Esophagus mucosa (tissue), 1 donor: Measurements from ENCODE around the gene KRT77. TPM values are rescaled to one million over a fixed set of nuclear protein-coding genes. Genes with fewer than 3 reads are reported as not detected.
A peak's percentile ranks its signal among the peaks of the same experiment; 100 is the strongest.

Source experiments
- ATAC-seq: fragments of 200-7000 bp; cut with Tn5 transposase; one replicate; pipeline ENCODE4 v1.9.1; 2020
- total RNA-seq: library from RNA; stranded (reverse); gene quantifications from one replicate; pipeline ENCODE4 v1.2.4, GENCODE V29; 2023
- donor health status: DM: yes; HTN: yes; CAD: no.

KRT77 gene
- total RNA-seq, 1 donor from 2014 or later: not detected

DNA sequence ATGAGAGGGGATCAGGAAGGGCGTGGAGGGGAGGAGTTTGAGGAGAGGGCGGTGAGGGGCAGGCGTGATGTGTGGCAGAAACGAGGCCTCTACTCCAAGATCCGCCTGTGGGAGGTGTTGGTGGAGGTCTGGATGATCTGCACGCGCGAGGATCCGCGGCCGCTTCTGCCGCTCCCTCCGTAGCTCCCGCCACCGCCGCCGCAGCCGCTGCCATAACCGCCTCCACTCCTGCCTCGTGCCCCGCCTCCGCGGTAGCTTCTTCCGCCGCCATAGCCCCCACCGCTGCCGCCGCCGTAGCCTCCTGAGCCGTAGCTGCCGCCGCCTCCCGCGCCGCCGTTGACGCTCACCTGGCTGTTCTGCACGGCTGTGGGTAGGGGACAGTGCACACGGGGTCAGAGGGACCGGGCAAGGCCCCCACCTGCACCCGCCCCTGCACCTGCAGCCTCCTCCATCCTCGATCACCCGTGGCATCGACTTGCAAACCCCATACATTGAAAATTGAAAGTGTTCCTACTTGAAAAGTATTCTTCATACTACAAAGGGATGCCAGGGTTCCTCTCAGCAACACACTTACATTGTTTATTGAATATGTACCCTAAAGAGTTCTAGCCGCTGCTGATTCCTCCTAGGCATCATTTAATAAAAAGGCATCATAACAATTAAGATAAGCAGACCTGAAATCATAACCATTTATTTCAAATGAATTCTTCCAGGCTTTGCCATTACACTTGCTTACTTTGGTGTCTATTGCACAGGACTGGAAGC is 12.1 kb downstream of the KRT77 start:
- no peak for ATAC-seq

DNA sequence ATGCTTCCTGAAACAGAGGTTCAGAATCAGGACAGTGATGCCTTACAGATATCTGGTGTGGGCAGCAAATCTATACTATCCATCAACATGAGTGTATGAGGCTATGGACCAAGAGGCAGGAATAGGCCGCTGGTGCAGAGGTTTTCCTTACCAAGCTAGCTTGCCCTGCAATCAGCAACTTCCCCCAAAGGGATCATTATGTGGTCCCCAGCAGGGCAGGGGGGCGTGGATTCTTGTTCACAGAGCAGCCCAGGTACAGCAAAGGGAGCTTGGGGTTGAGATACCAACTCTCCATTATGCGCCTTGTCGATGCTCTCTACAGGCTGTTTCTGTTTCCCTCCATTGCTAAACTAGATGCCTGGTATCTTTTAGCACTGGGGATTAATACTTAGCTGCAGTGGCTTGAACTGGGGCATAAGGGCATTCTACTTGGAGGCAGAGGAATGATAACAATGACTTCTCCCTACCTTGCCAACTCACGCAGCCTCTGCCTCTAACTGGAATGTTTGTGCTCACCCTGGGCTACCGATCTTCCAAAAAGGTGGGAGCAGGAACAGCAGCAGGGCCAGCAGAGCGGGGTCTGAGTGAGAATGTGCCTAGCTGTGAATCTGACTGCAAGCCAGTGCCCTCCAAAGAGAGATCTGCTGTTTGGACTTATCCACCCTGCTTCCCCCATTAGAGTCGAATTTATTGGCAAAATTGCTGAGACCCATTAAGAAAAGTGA is 12.8 kb downstream of the KRT77 start:
- no peak for ATAC-seq

- no peak for ATAC-seq
These were observed 13.4 kb downstream of the KRT77 start for GRCh38 chr12:52689936-52690335.

- ATAC-seq: no peak
These were observed 14.1 kb downstream of the KRT77 start for GRCh38 chr12:52689239-52689638.

GRCh38 chr12:52688481-52688880 is 14.8 kb downstream of the KRT77 start:
- ATAC-seq: no peak

DNA sequence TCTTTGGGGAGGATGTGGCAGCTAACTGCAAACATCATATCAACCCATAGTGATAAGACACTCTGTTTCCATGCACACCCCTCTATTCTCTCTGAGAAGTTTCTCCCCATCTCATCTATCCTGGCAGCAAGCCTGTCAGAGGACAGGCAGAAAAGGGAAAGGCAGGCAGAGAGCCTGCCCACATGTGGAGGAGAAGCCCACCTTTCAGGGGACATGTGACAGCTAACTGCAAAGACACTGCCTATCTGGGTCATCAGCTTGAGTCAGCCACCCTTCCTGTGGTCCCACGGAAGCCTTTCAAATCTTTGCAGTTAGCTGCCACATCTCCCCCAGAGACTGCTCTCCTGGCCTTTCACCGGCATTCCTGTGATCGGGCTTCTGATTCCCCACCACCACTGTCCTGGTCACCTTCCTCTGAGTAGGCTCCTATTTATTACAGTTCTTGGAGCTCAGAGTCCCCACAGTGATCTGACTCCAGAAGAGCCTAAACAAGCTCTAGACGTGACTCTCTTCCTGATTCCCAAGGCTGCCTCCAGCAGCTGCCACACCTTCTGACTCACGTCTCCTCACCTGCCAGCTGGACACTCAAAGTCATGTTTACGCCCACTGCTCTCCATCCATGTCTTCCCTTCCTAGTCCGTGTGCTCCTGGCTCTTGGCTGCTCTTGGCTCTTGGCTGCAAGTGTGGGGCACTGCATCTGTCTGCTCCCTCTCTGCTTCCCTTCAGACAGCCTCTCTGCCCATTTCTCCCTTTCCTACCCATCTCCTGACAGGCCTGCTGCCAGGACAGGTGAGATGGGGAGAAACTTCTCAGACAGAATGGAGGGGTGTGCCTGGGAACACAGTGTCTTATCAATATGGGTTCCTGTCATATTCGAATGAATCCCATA is 15.6 kb downstream of the KRT77 start:
- peak; percentile 87 for ATAC-seq

GRCh38 chr12:52686756-52687487 is 16.4 kb downstream of the KRT77 start:
- peak; percentile 60 for ATAC-seq

GRCh38 chr12:52686063-52686462 is 17.3 kb downstream of the KRT77 start:
- no peak for ATAC-seq

- no peak for ATAC-seq
These were observed 17.9 kb downstream of the KRT77 start for GRCh38 chr12:52685406-52685890.

- no peak for ATAC-seq
These were observed 18.9 kb downstream of the KRT77 start for GRCh38 chr12:52684431-52684830.

- ATAC-seq: no peak
These were observed 19.6 kb downstream of the KRT77 start for GRCh38 chr12:52683575-52684300.

- ATAC-seq: no peak
These were observed 20.3 kb downstream of the KRT77 start for GRCh38 chr12:52682938-52683574.

GRCh38 chr12:52682381-52682660 is 21.0 kb downstream of the KRT77 start:
- peak; percentile 64 for ATAC-seq

- no peak for ATAC-seq
These were observed 21.6 kb downstream of the KRT77 start for GRCh38 chr12:52681526-52682380.

DNA sequence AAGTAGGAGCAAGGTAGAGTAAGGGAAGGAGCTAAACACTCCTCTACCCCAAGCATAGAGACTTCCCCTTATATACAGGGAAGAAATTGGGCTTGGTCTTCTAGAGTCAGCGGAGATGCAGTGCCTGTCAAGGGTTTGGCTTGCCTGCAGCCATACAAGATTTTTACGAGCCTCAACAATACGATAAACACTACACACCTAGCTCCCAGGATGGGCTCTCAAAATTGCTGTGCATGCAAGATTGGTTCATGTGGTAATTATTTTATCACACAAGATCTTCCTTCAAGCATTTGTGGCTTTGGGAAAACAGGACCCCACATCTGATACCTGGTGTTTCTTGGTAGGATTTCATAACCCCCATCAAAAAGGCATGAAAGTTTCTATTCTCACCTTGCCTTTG is 23.0 kb downstream of the KRT77 start, which contains the start of gene KRT1:
Gene KRT1 (minus strand): TSS at position 45 of the 400 bp plus-strand sequence. CDS start 59 bp downstream, outside the sequence.
- ATAC-seq: no peak

DNA sequence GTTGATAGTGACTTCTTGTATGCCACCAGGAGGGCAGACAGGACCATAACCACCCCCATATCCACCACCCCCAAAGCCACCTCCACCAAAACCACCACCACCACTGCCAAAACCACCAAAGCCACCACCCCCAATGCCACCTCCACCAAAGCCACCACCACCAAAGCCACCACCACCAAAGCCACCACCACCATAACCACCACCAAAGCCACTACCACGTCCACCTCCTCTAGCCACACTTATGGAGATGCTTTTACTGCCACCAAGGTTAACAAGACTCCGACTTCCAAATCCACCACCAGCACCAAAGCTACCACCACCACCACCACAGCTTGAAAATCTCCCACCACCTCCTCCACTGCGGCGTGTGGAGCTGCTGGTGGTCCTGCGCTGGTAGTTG is 23.4 kb downstream of the KRT77 start:
- no peak for ATAC-seq

GRCh38 chr12:52677671-52678070 is 25.7 kb downstream of the KRT77 start:
- ATAC-seq: no peak

DNA sequence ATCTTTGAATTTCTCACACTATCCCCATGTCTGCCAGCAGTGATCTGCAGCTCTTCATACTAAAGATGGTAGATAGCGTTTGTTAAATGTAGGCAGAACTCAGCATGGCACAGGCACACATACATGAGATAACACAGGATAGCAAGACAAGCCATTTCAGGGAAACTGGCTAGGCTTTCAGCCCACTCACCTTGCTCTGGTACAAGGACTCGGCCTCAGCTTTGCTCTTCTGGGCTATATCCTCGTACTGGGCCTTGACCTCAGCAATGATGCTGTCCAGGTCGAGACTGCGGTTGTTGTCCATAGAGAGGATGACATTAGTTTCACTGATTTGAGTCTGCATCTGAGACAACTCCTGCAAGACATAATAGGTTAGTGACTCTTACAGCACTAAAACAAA is 26.2 kb downstream of the KRT77 start:
- no peak for ATAC-seq

DNA sequence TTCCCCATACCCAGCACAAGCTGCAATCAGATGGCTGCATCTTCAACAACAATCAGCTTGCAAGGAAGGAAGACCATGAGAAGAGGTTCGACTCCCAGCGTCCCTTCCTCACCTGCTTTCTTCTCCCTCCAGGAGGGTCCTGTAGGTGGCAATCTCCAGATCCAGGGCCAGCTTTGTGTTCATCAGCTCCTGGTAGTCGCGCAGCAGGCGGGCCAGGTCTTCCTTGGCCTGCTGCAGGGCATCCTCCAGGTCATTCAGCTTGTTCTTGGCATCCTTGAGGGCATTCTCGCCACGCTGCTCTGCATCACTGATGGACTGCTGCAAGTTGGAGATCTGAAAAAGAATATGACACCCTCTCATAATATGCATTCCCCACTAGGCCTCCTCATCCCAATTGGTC is 27.2 kb downstream of the KRT77 start:
- no peak for ATAC-seq

DNA sequence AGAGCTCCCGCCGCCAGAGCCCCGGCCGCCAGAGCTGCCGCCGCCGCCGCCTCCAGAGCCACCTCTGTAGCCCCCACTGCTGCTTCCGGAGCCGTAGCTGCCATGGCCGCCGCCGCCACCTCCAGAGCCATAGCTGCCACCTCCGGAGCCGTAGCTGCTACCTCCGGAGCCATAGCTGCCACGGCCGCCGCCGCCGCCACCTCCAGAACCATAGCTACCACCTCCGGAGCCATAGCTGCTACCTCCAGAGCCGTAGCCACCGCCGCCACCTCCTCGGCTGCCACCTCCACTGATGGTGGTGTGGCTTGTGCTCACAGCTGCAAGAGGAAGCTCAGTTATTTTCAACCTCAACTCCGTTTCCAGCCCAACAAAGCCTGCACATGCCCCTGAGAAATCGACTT is 28.0 kb downstream of the KRT77 start:
- ATAC-seq: no peak
